Measurements from ENCODE around the gene COX5A.

The COX5A gene

DNA sequence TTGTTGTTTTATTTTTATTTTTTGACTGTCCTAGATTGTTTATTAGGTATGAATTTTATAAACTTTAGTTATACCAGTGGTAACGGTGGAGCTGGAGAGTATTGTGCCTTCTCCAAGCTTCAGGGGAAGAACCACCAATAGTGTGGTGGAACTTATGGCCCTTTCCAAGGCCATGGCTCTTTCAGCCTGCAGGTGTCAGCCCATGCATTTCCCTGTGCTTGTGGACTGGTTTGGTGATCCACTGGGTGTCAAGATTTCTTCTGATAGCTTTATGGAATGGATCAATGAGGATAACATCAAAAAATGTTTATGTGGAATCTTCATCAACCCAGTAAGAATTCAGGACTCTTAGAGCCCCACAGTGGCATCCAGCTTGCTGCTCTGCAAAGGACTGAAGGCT lies 38.3 kb upstream of the COX5A start:
- H3K36me3 ChIP-seq (ENCODE audit: insufficient read depth, low read length) = no peaks in the 10 kb centered on the region
- H4K20me1 ChIP-seq (ENCODE audit: insufficient read depth, low read length, poor library complexity, severe bottlenecking) = no peaks in the 10 kb centered on the region
- no peaks in the 10 kb centered on the region for H3K9me3 ChIP-seq (ENCODE audit: insufficient read depth, low read depth, low read length)
- no peaks in the 10 kb centered on the region for H3K27me3 ChIP-seq (ENCODE audit: insufficient read depth, low read length, poor library complexity, severe bottlenecking)
- TF ChIP-seq EZH2phosphoT487 (IDR thresholded peaks at IDR 0.05; ENCODE audit: borderline replicate concordance) = no peak
- TF ChIP-seq, protein P1, sequence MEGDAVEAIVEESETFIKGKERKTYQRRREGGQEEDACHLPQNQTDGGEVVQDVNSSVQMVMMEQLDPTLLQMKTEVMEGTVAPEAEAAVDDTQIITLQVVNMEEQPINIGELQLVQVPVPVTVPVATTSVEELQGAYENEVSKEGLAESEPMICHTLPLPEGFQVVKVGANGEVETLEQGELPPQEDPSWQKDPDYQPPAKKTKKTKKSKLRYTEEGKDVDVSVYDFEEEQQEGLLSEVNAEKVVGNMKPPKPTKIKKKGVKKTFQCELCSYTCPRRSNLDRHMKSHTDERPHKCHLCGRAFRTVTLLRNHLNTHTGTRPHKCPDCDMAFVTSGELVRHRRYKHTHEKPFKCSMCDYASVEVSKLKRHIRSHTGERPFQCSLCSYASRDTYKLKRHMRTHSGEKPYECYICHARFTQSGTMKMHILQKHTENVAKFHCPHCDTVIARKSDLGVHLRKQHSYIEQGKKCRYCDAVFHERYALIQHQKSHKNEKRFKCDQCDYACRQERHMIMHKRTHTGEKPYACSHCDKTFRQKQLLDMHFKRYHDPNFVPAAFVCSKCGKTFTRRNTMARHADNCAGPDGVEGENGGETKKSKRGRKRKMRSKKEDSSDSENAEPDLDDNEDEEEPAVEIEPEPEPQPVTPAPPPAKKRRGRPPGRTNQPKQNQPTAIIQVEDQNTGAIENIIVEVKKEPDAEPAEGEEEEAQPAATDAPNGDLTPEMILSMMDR (conservative IDR thresholded peaks at IDR 0.05; ENCODE audit: low read length) = no peak; the same call in 1 of the 2 replicates
- no peaks in the 10 kb centered on the region for H3K9me2 ChIP-seq (replicated peaks; ENCODE audit: low read depth, low read length)
- H3F3A ChIP-seq (ENCODE audit: low read depth) = no peaks in the 10 kb centered on the region
- H3K4me2 ChIP-seq (ENCODE audit: low read depth, low read length, poor library complexity, severe bottlenecking) = no peak overlapping the region
- no peak overlapping the region for H3K9ac ChIP-seq (ENCODE audit: low read depth, low read length, poor library complexity, severe bottlenecking)
- H3K79me2 ChIP-seq (ENCODE audit: insufficient read depth, low read length) = no peaks in the 10 kb centered on the region
- no peak overlapping the region for H2AFZ ChIP-seq (ENCODE audit: low read length)
- H3K4me3 ChIP-seq (ENCODE audit: low read length, poor library complexity, severe bottlenecking) = no peak overlapping the region
- no peaks in the 10 kb centered on the region for H3K4me1 ChIP-seq (ENCODE audit: insufficient read depth, low read length, poor library complexity, severe bottlenecking)

DNA sequence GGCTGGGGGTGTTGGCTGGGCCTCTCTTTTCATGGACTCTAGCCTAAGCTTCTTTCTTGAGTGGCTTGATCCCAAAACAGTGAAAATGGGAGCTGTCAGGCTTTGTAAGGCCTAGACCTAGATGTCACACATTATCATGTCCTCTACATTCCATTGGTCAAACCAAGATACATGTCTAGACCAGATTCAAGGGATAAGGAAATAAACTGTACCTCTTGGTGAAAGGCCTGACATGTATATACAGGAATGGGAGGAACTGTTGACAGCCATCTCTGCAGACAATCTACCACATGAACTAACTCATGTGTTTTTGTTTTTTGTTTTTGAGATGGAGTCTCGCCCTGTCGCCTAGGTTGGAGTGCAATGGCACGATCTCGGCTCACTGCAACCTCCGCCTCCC lies 29.8 kb upstream of the COX5A start:
- H3F3A ChIP-seq (ENCODE audit: low read depth) = no peaks in the 10 kb centered on the region
- no peaks in the 10 kb centered on the region for H3K79me2 ChIP-seq (ENCODE audit: insufficient read depth, low read length)
- no peaks in the 10 kb centered on the region for H3K9me3 ChIP-seq (ENCODE audit: insufficient read depth, low read depth, low read length)
- no peaks in the 10 kb centered on the region for H3K9me2 ChIP-seq (replicated peaks; ENCODE audit: low read depth, low read length)
- H4K20me1 ChIP-seq (ENCODE audit: insufficient read depth, low read length, poor library complexity, severe bottlenecking) = no peaks in the 10 kb centered on the region
- no peak for TF ChIP-seq EZH2phosphoT487 (IDR thresholded peaks at IDR 0.05; ENCODE audit: borderline replicate concordance)
- TF ChIP-seq, protein P1 (conservative IDR thresholded peaks at IDR 0.05; ENCODE audit: low read length) = no peak
- H3K36me3 ChIP-seq (ENCODE audit: insufficient read depth, low read length) = no peaks in the 10 kb centered on the region
- H3K4me1 ChIP-seq (ENCODE audit: insufficient read depth, low read length, poor library complexity, severe bottlenecking) = no peaks in the 10 kb centered on the region
- H2AFZ ChIP-seq (ENCODE audit: low read length) = no peak overlapping the region; the same call in 1 of the 2 replicates
- no peak overlapping the region for H3K4me2 ChIP-seq (ENCODE audit: low read depth, low read length, poor library complexity, severe bottlenecking)
- H3K9ac ChIP-seq (ENCODE audit: low read depth, low read length, poor library complexity, severe bottlenecking) = no peak overlapping the region
- no peak overlapping the region for H3K4me3 ChIP-seq (ENCODE audit: low read length, poor library complexity, severe bottlenecking)
- no peaks in the 10 kb centered on the region for H3K27me3 ChIP-seq (ENCODE audit: insufficient read depth, low read length, poor library complexity, severe bottlenecking)

DNA sequence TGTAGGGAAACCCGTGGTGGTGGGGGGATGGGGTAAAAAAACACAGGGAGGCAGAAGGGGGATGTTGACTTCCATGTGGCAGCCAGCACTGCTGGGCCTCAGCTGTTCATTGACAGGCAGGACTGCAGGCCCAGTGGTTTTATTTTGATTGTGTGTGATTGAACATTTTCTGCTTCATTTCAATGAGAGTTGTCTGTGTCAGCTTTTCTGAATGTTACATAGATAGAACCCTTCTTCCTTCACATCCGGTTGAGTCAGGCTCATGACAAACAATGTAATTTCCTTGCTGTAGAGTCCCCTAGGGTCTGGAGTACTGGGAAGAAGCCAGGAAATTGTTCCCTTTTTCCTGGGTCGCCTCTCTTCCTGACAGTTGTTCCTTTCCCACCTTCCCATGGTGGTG lies 26.9 kb upstream of the COX5A start:
- no peaks in the 10 kb centered on the region for H3K36me3 ChIP-seq (ENCODE audit: insufficient read depth, low read length)
- no peaks in the 10 kb centered on the region for H3K27me3 ChIP-seq (ENCODE audit: insufficient read depth, low read length, poor library complexity, severe bottlenecking)
- H3K79me2 ChIP-seq (ENCODE audit: insufficient read depth, low read length) = no peaks in the 10 kb centered on the region
- H3K9ac ChIP-seq (ENCODE audit: low read depth, low read length, poor library complexity, severe bottlenecking) = no peak overlapping the region
- no peaks in the 10 kb centered on the region for H4K20me1 ChIP-seq (ENCODE audit: insufficient read depth, low read length, poor library complexity, severe bottlenecking)
- no peaks in the 10 kb centered on the region for H3K9me3 ChIP-seq (ENCODE audit: insufficient read depth, low read depth, low read length)
- no peak overlapping the region for H3K4me3 ChIP-seq (ENCODE audit: low read length, poor library complexity, severe bottlenecking)
- H3K4me2 ChIP-seq (ENCODE audit: low read depth, low read length, poor library complexity, severe bottlenecking) = no peak overlapping the region
- H3K9me2 ChIP-seq (replicated peaks; ENCODE audit: low read depth, low read length) = no peaks in the 10 kb centered on the region
- H3F3A ChIP-seq (ENCODE audit: low read depth) = no peaks in the 10 kb centered on the region
- H2AFZ ChIP-seq (ENCODE audit: low read length) = no peak overlapping the region
- H3K4me1 ChIP-seq (ENCODE audit: insufficient read depth, low read length, poor library complexity, severe bottlenecking) = peaks cover 3% of the 10 kb centered on the region
- TF ChIP-seq, protein P1 (conservative IDR thresholded peaks at IDR 0.05; ENCODE audit: low read length) = no peak
- TF ChIP-seq EZH2phosphoT487 (IDR thresholded peaks at IDR 0.05; ENCODE audit: borderline replicate concordance) = no peak
